C1 segment of cervical spinal cord (tissue), 14 donors: ENCODE measurements around the gene OR6C76.

Source experiments
- DNase-seq, 14 donors: peaks; one replicate each; lab custom pipeline; 2025; lab: John Stamatoyannopoulos, UW

OR6C76 gene

DNA sequence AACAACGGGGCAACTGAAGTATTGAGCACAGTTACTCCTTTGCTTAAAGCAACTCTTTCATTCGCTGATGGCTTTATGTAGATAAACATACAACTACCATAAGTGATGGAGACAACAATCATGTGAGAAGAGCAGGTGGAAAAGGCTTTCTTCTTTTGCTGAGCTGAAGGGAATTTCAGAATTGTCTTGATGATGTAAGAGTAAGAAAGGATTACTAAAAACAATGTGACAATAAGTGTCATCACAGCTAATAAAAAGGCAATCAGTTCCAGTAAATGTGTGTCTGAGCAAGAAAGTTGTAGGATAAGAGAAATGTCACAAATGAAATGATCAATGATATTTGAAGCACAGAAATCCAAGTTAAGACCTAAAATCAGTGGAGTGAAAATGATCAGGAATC lies 43.2 kb downstream of the OR6C76 start:
- DNase-seq: no peak

GRCh38 chr12:55470088-55470829 lies 44.2 kb downstream of the OR6C76 start, which contains the start of gene OR6C70:
Gene OR6C70 (minus strand): TSS chr12:55470138. CDS start chr12:55470138, 0 bp downstream.
- no peak for DNase-seq

- DNase-seq: no peak
Observed at GRCh38 chr12:55472264-55472663, 46.2 kb downstream of the OR6C76 start.
